ENCODE results near the gene GULP1.

DNA sequence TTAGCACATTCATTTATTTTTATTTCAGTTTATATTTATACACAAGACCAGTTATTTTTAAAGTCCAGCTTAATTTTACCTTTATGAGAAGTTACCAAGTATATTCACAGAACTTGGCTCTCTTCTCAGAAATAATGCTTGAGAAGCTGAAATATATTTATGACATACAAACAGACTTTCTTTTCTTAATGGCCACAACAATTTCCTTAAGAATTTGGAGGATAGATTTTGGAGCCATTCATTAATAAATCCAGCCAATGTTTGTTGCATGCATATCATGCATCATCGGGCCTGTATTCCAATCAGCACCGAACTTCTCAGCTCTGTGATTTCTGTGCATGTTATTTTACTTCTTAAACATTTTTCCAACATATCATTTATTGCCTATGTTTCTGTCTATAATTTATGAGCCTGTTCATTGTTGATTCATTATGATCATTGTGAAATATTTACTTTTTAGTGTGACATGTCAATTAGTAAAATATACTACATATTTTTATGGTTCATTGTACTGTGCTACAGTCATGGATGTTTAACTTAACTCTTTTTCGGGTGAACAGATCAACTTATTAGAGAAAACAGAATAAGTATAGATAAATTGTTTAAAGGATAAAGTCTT is 3.5 kb downstream of the GULP1 start:
- no peak for TF ChIP-seq HDAC2 (IDR thresholded peaks at IDR 0.05)
- TF ChIP-seq, protein P1, sequence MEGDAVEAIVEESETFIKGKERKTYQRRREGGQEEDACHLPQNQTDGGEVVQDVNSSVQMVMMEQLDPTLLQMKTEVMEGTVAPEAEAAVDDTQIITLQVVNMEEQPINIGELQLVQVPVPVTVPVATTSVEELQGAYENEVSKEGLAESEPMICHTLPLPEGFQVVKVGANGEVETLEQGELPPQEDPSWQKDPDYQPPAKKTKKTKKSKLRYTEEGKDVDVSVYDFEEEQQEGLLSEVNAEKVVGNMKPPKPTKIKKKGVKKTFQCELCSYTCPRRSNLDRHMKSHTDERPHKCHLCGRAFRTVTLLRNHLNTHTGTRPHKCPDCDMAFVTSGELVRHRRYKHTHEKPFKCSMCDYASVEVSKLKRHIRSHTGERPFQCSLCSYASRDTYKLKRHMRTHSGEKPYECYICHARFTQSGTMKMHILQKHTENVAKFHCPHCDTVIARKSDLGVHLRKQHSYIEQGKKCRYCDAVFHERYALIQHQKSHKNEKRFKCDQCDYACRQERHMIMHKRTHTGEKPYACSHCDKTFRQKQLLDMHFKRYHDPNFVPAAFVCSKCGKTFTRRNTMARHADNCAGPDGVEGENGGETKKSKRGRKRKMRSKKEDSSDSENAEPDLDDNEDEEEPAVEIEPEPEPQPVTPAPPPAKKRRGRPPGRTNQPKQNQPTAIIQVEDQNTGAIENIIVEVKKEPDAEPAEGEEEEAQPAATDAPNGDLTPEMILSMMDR (IDR thresholded peaks at IDR 0.05 in 2 of 3, conservative IDR thresholded peaks at IDR 0.05 in 1 of 3; ENCODE audit: control insufficient read depth in 2 of 3, extremely low read depth in 1 of 3, insufficient read depth in 1 of 3, low read depth in 3 of 3, low read length in 3 of 3): no peak
